ENCODE measurements around the gene MAT2A. TPM values are rescaled to one million over a fixed set of nuclear protein-coding genes. Genes with fewer than 3 reads are reported as not detected.
A peak's percentile ranks its signal among the peaks of the same experiment; 100 is the strongest.
"Not testable (repeated sequence)": the region's sequence is repeated elsewhere in the genome, so short reads cannot be mapped to it uniquely, and the experiment has no call there.

The MAT2A gene
- total RNA-seq, 4 donors from 2014 or later, result 139 to 164 (median 145) TPM

GRCh38 chr2:85590950-85591349, 52.0 kb downstream of the MAT2A start:
- Histone ChIP-seq H3K4me1 (peaks cover 0 to 84% (median 61%) of the 10 kb centered on the region in 4 donors), H3K27me3 (no peaks in the 10 kb centered on the region), H3K9me3 (no peaks in the 10 kb centered on the region), H3K36me3 (no peaks in the 10 kb centered on the region), H3K27ac (peak overlapping the region; percentile 30 to 95 (median 84)), H3K4me3 (no peak overlapping the region)
- no peak for DNase-seq (ENCODE audit: low spot score in 2 of 2)
- WGBS, 2 donors, result 55 to 84% methylated on average over 2 of the region's 2 CpGs
- no peak for TF ChIP-seq POLR2A (IDR thresholded peaks at IDR 0.05)

DNA sequence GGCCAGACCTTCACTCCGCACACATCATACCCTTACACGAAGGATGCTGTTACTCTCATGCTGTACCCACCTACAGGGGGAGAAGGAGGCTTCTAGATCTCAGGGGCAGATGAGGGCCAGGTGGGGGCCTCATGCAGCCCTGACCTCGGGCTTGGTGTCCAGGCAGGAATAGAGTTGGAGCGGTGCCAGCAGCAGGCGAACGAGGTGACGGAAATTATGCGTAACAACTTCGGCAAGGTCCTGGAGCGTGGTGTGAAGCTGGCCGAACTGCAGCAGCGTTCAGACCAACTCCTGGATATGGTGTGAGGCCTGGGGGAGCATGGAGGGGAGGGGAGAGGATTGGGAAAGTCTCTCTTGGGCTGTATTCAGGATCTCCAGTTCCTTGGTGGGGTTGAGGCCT, 52.6 kb downstream of the MAT2A start:
- TF ChIP-seq POLR2A (IDR thresholded peaks at IDR 0.05) (no peak), CTCF (IDR thresholded peaks at IDR 0.05) (no peak), EP300 (IDR thresholded peaks at IDR 0.05) (no peak)
- peaks cover 0 to 84% (median 62%) of the 10 kb centered on the region in 4 donors for H3K4me1 ChIP-seq
- DNase-seq (ENCODE audit: low spot score in 2 of 2), result no peak

GRCh38 chr2:85592299-85592698, 53.3 kb downstream of the MAT2A start:
- DNase-seq (ENCODE audit: low spot score in 2 of 2); H3K27me3 ChIP-seq; H3K9me3 ChIP-seq; H3K4me3 ChIP-seq; H3K36me3 ChIP-seq: not testable (repeated sequence)
- Histone ChIP-seq H3K27ac (peak overlapping the region in 2 of 4 donors; percentile 93 to 95), H3K4me1 (peaks cover 0 to 83% (median 65%) of the 10 kb centered on the region in 4 donors)
- 94 to 96% methylated on average over 9 of the region's 9 CpGs for WGBS, 2 donors

More for the DNA sequence above, 52.6 kb downstream of the MAT2A start:
- Histone ChIP-seq H3K36me3 (peaks cover 0 to under 1% (median 0%) of the 10 kb centered on the region in 3 donors), H3K4me3 (no peak overlapping the region), H3K27ac (peak overlapping the region; percentile 30 to 95 (median 84)), H3K27me3 (no peaks in the 10 kb centered on the region), H3K9me3 (no peaks in the 10 kb centered on the region)
- 71 to 76% methylated on average over 10 to 12 of the region's 12 CpGs for WGBS, 2 donors

- no peak for DNase-seq (ENCODE audit: low spot score in 2 of 2)
- WGBS, 2 donors, result 58 to 63% methylated on average over 3 of the region's 3 CpGs
- Histone ChIP-seq H3K4me3 (no peak overlapping the region), H3K9me3 (no peaks in the 10 kb centered on the region), H3K27me3 (no peaks in the 10 kb centered on the region), H3K36me3 (peaks cover 0 to 13% (median 4%) of the 10 kb centered on the region in 3 donors), H3K27ac (no peak overlapping the region), H3K4me1 (peaks cover 0 to 80% (median 58%) of the 10 kb centered on the region in 4 donors)
- no peak for TF ChIP-seq EP300 (IDR thresholded peaks at IDR 0.05)
Measured at GRCh38 chr2:85593023-85593422, 54.1 kb downstream of the MAT2A start.

Small RNAs within 50 kb of the gene (small RNA-seq; reads per million reads assigned to genes)
- gene RN7SL126P, result not detected

Other genes with a start within 250 kb of the MAT2A start
- 100 to 1,000 TPM in 3 of 4 donors, 10 to 100 TPM in 1; 96.9 to 128 (median 109) TPM for gene TGOLN2, start 211.2 kb upstream of the MAT2A start, total RNA-seq
- 100 to 1,000 TPM in 2 of 4 donors, 10 to 100 TPM in 2; 74.7 to 113 (median 97.5) TPM for gene RETSAT, start 184.6 kb upstream of the MAT2A start, total RNA-seq
- gene ELMOD3, start 184.4 kb upstream of the MAT2A start, total RNA-seq, result 10 to 100 TPM; 21.2 to 39.0 (median 35.4) TPM
- gene CAPG, start 128.8 kb upstream of the MAT2A start, total RNA-seq, result 10 to 100 TPM; 58.8 to 67.8 (median 67.7) TPM
- gene SH2D6, start 120.5 kb upstream of the MAT2A start, total RNA-seq, result 1 to 10 TPM in 1 of 4 donors, not detected in 3; 1.1 TPM
- 10 to 100 TPM; 24.7 to 34.3 (median 27.1) TPM for gene GGCX, start 22.3 kb downstream of the MAT2A start, total RNA-seq
- gene VAMP8, start 38.4 kb downstream of the MAT2A start, total RNA-seq, result 10 to 100 TPM in 2 of 4 donors, 1 to 10 TPM in 2; 4.3 to 24.0 (median 11.8) TPM
- gene VAMP5, start 45.3 kb downstream of the MAT2A start, total RNA-seq, result 10 to 100 TPM; 39.6 to 91.6 (median 55.6) TPM
- 100 to 1,000 TPM; 117 to 212 (median 162) TPM for gene RNF181, start 56.6 kb downstream of the MAT2A start, total RNA-seq
- gene TMEM150A, start 63.5 kb downstream of the MAT2A start, total RNA-seq, result 10 to 100 TPM; 12.9 to 29.4 (median 16.6) TPM
- 10 to 100 TPM; 15.7 to 21.9 (median 19.7) TPM for gene C2orf68, start 72.9 kb downstream of the MAT2A start, total RNA-seq
- 100 to 1,000 TPM in 2 of 4 donors, 10 to 100 TPM in 2; 90.0 to 173 (median 130) TPM for gene USP39, start 77.0 kb downstream of the MAT2A start, total RNA-seq
- gene SFTPB, start 129.0 kb downstream of the MAT2A start, total RNA-seq, result not detected
- 1 to 10 TPM in 1 of 4 donors, under 1 TPM in 2, not detected in 1; 0.63 to 4.2 (median 0.98) TPM for gene GNLY, start 155.2 kb downstream of the MAT2A start, total RNA-seq
- gene ATOH8, start 214.8 kb downstream of the MAT2A start, total RNA-seq, result 100 to 1,000 TPM in 3 of 4 donors, 10 to 100 TPM in 1; 98.0 to 170 (median 119) TPM

Data from tibial nerve (tissue), 4 donors.